Right forelimb (tissue), 1 donor: Measurements from ENCODE around the gene NDUFB10.

Source experiments
- DNase-seq: peaks from one replicate; pipeline ENCODE4 v3.0.0-alpha.2; 2018

The NDUFB10 gene

DNA sequence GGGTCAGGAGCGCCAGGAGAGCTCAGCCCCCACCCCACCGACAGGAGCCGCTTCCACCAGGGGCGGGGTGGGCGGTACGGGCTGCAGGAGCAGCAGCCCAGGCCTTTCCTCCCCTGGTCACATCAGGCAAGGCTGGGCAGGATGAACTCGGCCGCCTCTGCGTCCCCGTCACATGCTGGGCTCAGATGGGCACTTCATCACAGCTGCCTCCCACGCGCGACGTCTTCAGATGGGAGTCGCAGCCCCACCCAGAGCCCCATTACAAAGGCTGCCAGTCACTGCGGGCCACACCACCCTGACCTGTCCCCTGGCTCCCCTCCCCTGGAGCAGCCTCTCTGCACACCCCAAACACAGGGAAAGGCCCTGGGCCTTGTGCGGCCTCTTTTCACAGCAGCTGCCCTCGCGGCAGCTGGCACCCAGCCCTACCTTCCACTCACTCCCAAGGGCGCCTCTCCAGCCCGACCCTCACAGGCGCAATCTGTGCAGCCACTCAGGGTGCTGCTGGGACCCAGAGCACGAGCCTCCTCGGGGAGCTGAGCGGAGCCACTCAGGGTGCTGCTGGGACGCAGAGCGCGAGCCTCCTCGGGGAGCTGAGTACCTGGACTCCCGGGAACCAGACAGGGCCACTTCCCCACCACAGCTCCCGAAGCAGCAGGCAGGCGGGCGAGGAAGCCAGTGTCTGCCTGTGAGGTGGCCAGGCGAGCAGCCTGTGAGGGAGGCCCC is 45.6 kb downstream of the NDUFB10 start:
- DNase-seq = no peak

- no peak for DNase-seq
These were observed 46.3 kb downstream of the NDUFB10 start for GRCh38 chr16:2005646-2006045.

GRCh38 chr16:2006317-2006716 is 47.0 kb downstream of the NDUFB10 start:
- no peak for DNase-seq

DNA sequence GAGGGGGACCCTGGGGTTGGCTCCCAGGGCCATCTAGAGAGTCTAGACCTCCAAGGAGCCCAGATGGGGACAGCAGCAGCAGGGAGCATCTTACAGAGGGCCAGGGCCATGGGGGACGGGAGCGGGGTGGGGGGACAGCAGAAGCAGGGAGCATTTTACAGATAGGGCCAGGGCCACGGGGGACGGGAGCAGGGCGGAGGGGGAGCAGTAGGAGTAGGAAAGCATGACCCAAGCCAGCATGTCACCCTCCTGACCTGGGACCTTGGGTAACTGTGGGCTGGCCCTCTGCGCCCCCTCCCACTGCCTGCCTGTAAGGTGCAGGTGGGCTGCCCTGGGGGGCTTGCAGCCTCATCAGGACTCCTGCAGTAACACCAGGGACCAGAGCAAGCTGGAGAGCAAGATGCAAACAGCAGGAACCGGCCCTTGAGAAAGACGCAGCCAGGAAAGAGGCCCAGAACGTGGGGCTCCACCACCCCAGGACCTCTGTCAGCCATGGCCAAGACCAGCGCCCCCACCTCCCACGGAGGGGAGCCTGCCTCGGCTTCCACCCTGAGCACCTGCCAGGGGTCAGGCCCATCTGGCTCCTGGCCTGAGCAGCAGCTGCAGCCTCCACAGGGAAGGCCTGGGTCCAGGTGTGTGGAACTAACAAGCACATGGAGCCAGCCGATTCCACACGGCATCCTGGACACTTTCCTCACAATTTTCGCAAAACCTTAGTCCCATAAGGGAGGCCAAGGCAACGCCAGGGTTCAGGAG is 47.9 kb downstream of the NDUFB10 start:
- no peak for DNase-seq

GRCh38 chr16:2008009-2008526 is 48.7 kb downstream of the NDUFB10 start:
- DNase-seq = no peak

- DNase-seq = no peak
These were observed 49.4 kb downstream of the NDUFB10 start for GRCh38 chr16:2008631-2009163.

DNA sequence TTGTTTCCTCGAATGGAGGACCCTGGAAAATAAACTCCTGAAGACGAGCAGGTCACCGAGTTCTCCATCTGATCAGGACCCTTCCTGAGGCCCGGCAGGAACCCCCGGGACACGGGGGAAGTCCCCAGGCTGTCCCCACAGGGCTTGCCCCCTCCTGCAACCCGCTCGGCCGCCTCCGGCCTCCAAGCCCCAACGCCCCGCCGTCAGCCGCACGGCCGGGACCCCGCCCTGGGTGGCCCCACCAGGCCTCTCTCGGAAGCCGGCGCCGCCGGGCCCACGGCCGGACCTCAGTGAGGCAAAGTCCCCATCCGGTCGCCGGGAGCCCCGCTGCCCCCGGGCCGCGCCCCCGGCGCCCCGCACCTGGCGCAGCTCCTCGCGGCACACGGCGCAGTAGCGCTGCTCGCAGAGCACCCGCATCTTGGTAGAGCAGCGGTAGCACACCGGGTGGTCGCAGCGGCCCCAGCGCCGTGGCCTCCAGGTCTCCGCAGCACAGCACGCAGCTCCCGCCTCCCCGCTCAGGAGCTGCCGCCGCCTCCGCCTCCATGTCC is 49.9 kb downstream of the NDUFB10 start:
- no peak for DNase-seq

DNA sequence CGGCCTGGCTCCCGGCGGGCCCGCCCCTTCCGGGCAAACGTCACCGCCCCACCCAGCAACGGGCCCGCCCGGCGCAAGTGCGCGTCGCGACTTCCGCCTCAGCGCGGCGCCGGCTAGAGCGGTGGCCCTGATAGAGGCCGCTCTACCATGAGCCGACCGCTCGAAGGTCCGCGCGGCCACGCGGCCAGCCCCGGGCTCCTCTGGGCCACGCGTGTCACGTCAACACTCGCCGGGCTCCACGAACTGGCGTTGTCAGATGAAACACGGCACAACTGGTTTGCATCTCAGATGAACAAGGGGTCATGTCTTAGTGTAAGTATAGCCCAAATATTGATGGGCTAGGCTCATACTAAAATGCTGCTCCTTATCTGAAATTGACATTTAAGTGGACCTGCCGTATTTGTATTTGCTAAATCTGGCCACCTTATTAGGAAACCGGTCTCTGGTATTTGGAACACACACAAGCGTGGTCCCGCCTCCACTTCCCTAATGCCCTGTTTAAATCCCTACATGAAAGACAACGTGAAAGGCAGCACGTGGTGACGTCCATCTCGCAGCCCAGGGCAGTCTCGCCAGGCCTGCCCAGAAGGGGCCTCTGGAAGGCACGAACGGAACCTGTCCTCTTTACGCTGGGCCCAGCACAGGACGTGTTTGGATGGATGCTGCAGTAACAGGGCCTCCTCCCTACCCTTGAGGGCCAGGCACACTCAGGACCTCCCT is 50.6 kb downstream of the NDUFB10 start, which contains the start of gene ZNF598:
TSS of gene ZNF598 (minus strand) at position 31 of the 720 bp plus-strand sequence.
- DNase-seq = peak; percentile 89
